Measurements from ENCODE around the gene RASL10A.
A peak's percentile ranks its signal among the peaks of the same experiment; 100 is the strongest.

Gene RASL10A

DNA sequence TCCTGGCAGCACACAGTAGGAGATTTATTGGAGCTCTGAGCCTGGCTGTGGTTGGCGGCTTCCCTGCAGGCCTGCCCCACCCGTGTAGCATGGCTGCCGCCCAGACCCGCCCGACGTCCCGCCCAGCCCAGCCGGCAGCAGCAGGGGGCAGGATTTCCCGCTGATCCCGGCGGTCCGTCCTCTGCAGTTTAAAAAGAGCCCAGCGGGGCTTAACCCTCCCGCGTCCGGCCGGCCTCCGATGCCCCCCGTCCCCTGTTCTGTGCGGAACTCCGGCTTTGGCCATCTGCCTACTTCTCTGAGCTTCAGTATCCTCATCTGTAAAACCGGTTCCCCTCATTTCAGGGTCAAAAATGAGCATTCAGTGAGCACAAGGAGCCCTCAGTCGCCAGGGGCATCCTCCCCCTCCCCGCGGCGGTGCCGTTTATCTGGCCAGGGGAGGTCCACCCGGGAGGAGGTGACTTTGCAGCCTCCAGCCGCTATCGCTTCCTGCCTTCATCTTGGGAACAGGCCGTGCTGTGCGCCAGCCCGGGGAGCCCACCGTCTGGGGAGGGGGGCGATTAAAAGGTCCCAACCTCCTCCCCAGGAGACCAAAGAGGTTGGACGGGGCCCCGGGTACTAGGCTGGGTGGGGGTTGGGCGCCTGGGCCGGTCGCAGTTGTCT is 9.2 kb downstream of the RASL10A start, which contains the start of gene GAS2L1:
Gene GAS2L1, plus strand, starts transcription at position 476 of the 660 bp plus-strand sequence. CDS start 1,456 bp downstream, outside the sequence.
- no peaks in the 10 kb centered on the region for H3K36me3 Mint-ChIP-seq
- peaks cover 8% of the 10 kb centered on the region for H3K27me3 Mint-ChIP-seq
- peak within 1 kb of the TSS; percentile 89 for H3K4me3 Mint-ChIP-seq
- H3K4me1 Mint-ChIP-seq, result peaks cover 7% of the 10 kb centered on the region
- no peaks in the 10 kb centered on the region for H3K9me3 Mint-ChIP-seq
- H3K27ac Mint-ChIP-seq, result no peak within 1 kb of the TSS

GRCh38 chr22:29305836-29306174 is 9.7 kb downstream of the RASL10A start:
- Mint-ChIP-seq H3K27ac (no peak overlapping the region), H3K9me3 (no peaks in the 10 kb centered on the region), H3K4me1 (peaks cover 7% of the 10 kb centered on the region), H3K27me3 (peaks cover 8% of the 10 kb centered on the region), H3K36me3 (peaks cover 4% of the 10 kb centered on the region), H3K4me3 (peak overlapping the region; percentile 70)

GRCh38 chr22:29302681-29303465 is 12.6 kb downstream of the RASL10A start:
- Mint-ChIP-seq H3K27me3 (peaks cover 8% of the 10 kb centered on the region), H3K4me1 (peaks cover 7% of the 10 kb centered on the region), H3K4me3 (no peak overlapping the region)

DNA sequence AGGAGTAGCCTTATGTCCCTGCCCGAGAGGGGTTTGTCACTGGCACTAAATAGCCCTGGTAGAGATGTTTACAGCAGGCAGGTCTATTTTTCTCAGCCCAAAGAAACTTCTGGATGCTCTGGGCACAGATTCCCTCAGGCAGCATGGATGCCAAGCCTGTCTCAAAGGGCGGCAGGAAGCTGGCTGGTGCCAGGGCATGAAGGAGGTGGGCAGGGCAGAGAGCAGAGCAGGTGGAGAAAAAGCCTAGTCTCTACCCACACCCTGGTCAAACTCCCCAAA is 13.2 kb downstream of the RASL10A start:
- H3K4me3 Mint-ChIP-seq, result no peak overlapping the region
- H3K4me1 Mint-ChIP-seq, result peaks cover 7% of the 10 kb centered on the region
- no peaks in the 10 kb centered on the region for H3K9me3 Mint-ChIP-seq
- H3K27ac Mint-ChIP-seq, result no peak overlapping the region
- peaks cover 7% of the 10 kb centered on the region for H3K27me3 Mint-ChIP-seq
- peaks cover 19% of the 10 kb centered on the region for H3K36me3 Mint-ChIP-seq

More at GRCh38 chr22:29302681-29303465, 12.6 kb downstream of the RASL10A start:
- Mint-ChIP-seq H3K9me3 (no peaks in the 10 kb centered on the region), H3K36me3 (peaks cover 15% of the 10 kb centered on the region), H3K27ac (no peak overlapping the region)

GRCh38 chr22:29301716-29302401 is 13.6 kb downstream of the RASL10A start:
- H3K27ac Mint-ChIP-seq, result peak overlapping the region; percentile 57
- peaks cover 6% of the 10 kb centered on the region for H3K27me3 Mint-ChIP-seq
- no peak overlapping the region for H3K4me3 Mint-ChIP-seq
- peaks cover 19% of the 10 kb centered on the region for H3K36me3 Mint-ChIP-seq
- H3K4me1 Mint-ChIP-seq, result peaks cover 7% of the 10 kb centered on the region
- no peaks in the 10 kb centered on the region for H3K9me3 Mint-ChIP-seq

DNA sequence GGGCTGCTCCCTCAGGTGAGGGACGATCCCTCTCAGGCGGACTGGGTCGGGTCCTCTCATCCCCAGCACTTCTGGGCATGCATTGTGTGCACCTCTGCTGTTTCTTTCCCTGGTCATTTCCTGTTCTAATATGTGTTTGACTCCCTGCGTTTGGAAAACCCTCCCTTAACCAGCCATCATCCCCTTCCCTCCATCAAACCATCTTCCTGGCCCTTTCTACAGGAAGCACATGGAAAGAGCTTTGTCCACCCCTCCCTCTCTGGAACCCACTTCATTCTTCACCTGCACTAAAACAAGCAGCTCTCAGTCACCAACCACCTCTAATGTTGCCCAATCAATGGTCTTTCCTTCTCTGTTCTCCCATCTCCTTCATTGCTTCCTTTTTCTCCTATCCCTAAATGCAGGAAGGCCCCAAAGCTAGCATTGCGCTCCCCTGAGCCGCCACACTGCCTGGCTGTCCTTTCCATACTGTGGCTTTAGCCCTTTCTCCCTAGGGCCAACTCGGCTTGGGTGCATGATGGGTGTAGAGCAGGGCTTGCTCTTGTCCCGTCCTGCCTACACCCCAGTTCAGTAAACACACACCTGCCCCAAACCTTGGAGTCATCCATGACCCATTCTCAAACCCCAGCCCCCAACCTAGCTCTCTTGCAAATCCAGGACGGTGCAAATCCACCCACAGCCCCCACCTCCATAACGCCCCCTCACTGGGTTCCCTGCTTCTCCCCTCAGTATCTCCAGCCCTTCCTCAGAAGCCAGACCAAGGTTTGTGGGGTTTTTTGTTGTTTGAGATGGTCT is 14.5 kb downstream of the RASL10A start:
- no peaks in the 10 kb centered on the region for H3K9me3 Mint-ChIP-seq
- peak overlapping the region; percentile 57 for H3K27ac Mint-ChIP-seq
- no peak overlapping the region for H3K4me3 Mint-ChIP-seq
- peaks cover 19% of the 10 kb centered on the region for H3K36me3 Mint-ChIP-seq
- H3K27me3 Mint-ChIP-seq, result peaks cover 6% of the 10 kb centered on the region
- H3K4me1 Mint-ChIP-seq, result peaks cover 3% of the 10 kb centered on the region

DNA sequence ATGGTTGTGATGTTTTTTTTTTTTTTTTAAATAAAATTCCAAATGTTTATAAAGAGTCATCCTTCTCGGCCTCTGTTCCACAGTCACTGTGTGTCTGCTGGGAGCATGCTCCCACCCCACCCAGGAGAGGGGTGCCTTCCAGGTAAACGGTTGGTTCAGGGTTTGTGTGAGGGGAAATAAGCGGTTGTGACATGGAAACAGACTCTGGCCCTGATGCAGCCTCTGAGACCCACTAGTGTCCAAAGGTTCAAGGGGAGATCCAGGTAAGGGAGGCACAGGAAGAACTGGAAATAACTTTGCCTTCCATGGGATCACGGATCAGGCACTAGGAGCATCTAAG is 15.1 kb downstream of the RASL10A start:
- H3K27ac Mint-ChIP-seq, result no peak overlapping the region
- H3K36me3 Mint-ChIP-seq, result peaks cover 22% of the 10 kb centered on the region
- no peaks in the 10 kb centered on the region for H3K4me1 Mint-ChIP-seq
- peaks cover 4% of the 10 kb centered on the region for H3K27me3 Mint-ChIP-seq
- H3K9me3 Mint-ChIP-seq, result no peaks in the 10 kb centered on the region
- H3K4me3 Mint-ChIP-seq, result no peak overlapping the region

DNA sequence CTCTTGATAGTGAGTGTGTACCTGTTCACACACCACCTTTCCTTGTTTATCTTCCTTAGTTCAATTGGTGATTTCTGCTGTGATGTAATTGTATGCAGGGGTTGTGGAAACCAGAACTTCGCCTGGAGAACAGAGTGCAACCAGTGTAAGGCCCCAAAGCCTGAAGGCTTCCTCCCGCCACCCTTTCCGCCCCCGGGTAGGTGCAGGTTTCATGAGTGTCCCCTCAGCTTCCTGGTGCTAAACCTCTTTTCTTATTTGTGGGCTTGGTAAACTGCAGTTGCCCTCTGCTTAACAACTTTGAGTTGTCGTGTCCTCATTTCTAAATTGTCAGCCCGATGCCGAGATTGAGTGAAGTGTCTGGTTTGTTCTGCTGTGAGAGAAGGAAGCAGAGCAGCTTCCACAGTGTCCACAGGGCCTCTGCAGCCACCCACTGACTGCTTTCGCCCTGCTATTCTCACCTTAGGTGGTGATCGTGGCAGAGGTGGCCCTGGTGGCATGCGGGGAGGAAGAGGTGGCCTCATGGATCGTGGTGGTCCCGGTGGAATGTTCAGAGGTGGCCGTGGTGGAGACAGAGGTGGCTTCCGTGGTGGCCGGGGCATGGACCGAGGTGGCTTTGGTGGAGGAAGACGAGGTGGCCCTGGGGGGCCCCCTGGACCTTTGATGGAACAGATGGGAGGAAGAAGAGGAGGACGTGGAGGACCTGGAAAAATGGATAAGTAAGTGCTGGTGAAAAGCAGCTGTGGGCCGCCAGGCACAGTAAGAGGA is 16.2 kb downstream of the RASL10A start:
- Mint-ChIP-seq H3K27me3 (peaks cover under 1% of the 10 kb centered on the region), H3K9me3 (no peaks in the 10 kb centered on the region), H3K36me3 (peaks cover 22% of the 10 kb centered on the region), H3K27ac (no peak overlapping the region), H3K4me3 (no peak overlapping the region), H3K4me1 (no peaks in the 10 kb centered on the region)

DNA sequence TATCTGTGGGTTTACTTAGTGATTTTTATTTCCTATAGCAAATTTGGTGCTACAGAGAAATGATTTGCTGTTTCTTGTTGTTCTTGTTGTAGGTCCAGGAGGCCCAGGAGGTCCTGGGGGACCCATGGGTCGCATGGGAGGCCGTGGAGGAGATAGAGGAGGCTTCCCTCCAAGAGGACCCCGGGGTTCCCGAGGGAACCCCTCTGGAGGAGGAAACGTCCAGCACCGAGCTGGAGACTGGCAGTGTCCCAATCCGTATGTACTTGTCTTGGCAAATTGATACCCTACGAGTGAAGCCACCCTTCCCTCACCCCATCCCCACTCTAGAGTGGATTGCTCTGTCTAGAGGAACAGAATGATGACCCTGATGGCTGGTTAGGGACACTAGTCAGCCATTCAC is 16.9 kb downstream of the RASL10A start:
- Mint-ChIP-seq H3K36me3 (peaks cover 22% of the 10 kb centered on the region), H3K4me1 (no peaks in the 10 kb centered on the region), H3K9me3 (no peaks in the 10 kb centered on the region), H3K4me3 (no peak overlapping the region), H3K27me3 (no peaks in the 10 kb centered on the region), H3K27ac (no peak overlapping the region)

- Mint-ChIP-seq H3K4me1 (peaks cover 7% of the 10 kb centered on the region), H3K9me3 (no peaks in the 10 kb centered on the region), H3K27me3 (no peaks in the 10 kb centered on the region), H3K27ac (no peak overlapping the region), H3K4me3 (no peak overlapping the region), H3K36me3 (peaks cover 20% of the 10 kb centered on the region)
These were observed 23.1 kb downstream of the RASL10A start for GRCh38 chr22:29292379-29292778.

DNA sequence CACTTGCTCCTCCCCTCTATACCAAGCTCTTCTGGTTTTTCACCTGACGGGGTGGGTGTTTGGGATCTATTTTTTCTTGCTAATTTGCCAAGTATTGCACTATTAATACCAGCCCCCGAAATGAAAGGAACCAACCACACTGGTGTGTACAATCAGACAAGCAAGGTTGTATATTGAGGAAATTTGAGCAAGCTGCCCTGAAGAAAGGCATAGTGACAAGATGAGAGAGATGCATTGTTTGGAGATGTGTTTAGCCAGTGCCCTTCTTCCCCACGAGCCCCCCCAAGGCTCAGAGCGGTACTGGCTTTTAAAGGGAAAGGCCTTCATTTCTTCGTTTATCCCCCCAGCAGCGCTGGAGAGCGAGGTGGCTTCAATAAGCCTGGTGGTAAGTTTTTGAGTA is 24.3 kb downstream of the RASL10A start:
- H3K4me1 Mint-ChIP-seq, result peaks cover 9% of the 10 kb centered on the region

GRCh38 chr22:29290061-29290460 is 25.4 kb downstream of the RASL10A start:
- H3K9me3 Mint-ChIP-seq, result no peaks in the 10 kb centered on the region
- peaks cover 14% of the 10 kb centered on the region for H3K4me1 Mint-ChIP-seq
- no peak overlapping the region for H3K27ac Mint-ChIP-seq
- peaks cover 23% of the 10 kb centered on the region for H3K36me3 Mint-ChIP-seq
- no peak overlapping the region for H3K4me3 Mint-ChIP-seq
- H3K27me3 Mint-ChIP-seq, result no peaks in the 10 kb centered on the region

More for the DNA sequence above, 24.3 kb downstream of the RASL10A start:
- no peaks in the 10 kb centered on the region for H3K9me3 Mint-ChIP-seq
- no peak overlapping the region for H3K4me3 Mint-ChIP-seq
- peak overlapping the region; percentile 8 for H3K27ac Mint-ChIP-seq
- H3K36me3 Mint-ChIP-seq, result peaks cover 26% of the 10 kb centered on the region
- no peaks in the 10 kb centered on the region for H3K27me3 Mint-ChIP-seq

DNA sequence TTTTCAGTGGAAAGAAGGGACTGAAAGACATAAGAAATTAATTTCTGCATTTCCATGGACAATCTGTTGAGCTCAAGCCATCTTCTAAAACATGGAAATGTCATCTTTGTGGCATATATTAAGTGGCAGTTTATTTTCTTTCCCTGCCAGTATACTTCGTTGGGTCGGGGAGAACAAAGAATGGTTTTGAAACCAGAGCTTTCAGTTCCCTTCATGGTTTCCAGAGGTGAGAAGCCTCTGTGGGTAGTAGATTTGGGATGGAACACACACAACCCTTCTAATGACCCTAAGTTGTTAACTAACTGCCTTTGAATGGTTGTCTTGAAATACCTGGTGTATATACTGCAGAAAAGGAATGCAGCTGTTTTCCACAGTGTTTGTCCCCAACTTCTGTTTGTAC is 26.7 kb downstream of the RASL10A start:
- H3K36me3 Mint-ChIP-seq, result peaks cover 26% of the 10 kb centered on the region
- peaks cover 14% of the 10 kb centered on the region for H3K4me1 Mint-ChIP-seq
- peak overlapping the region; percentile 23 for H3K27ac Mint-ChIP-seq
- H3K9me3 Mint-ChIP-seq, result no peaks in the 10 kb centered on the region
- no peak overlapping the region for H3K4me3 Mint-ChIP-seq
- H3K27me3 Mint-ChIP-seq, result no peaks in the 10 kb centered on the region

DNA sequence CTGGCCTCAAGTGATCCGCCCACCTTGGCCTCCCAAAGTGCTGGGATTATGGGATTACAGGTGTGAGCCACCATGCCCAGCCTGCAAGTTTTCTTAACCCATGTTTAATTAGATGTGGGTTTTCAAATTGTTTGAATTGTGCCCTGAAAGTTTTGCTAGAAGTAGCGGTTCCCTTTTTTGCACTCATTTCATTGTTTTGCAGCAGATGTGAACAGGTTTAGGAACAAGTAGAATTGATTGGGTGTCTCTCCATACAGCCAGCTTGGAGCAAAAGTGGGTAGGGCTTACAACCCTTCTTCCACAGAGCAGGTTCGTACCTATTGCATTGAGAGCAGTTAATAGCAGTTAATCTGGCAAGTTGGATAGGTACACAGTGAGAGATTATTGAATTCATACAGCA is 31.3 kb downstream of the RASL10A start:
- H3K9me3 Mint-ChIP-seq, result no peaks in the 10 kb centered on the region
- H3K4me1 Mint-ChIP-seq, result peaks cover 23% of the 10 kb centered on the region
- H3K4me3 Mint-ChIP-seq, result no peak overlapping the region
- peak overlapping the region; percentile 67 for H3K27ac Mint-ChIP-seq
- H3K27me3 Mint-ChIP-seq, result no peaks in the 10 kb centered on the region
- H3K36me3 Mint-ChIP-seq, result peaks cover 21% of the 10 kb centered on the region

GRCh38 chr22:29277927-29278326 is 37.6 kb downstream of the RASL10A start:
- peaks cover 64% of the 10 kb centered on the region for H3K4me1 Mint-ChIP-seq
- H3K9me3 Mint-ChIP-seq, result no peaks in the 10 kb centered on the region
- H3K27me3 Mint-ChIP-seq, result no peaks in the 10 kb centered on the region
- H3K36me3 Mint-ChIP-seq, result peaks cover 28% of the 10 kb centered on the region
- peak overlapping the region; percentile 76 for H3K27ac Mint-ChIP-seq
- no peak overlapping the region for H3K4me3 Mint-ChIP-seq

All from activated naive CD4-positive, alpha-beta T cell treated with anti-CD3 and anti-CD28 coated beads, Interleukin-2, amount 50 U/mL, for 24 hours (primary cell).